Subcutaneous adipose tissue (tissue), 4 donors: ENCODE data around the gene TOX2. TPM values are rescaled to one million over a fixed set of nuclear protein-coding genes. Genes with fewer than 3 reads are reported as not detected.

Experiments used
- CTCF ChIP-seq: fragments of 450-650 bp; IDR thresholded peaks from one replicate; pipeline ENCODE4 v1.5.1; 2016; ENCODE audit warnings: low read depth, mild to moderate bottlenecking, control low read depth, antibody characterized with exemption, moderate library complexity
- total RNA-seq, 4 donors: library from RNA; depleted of rRNA; stranded (reverse); fragments of >200 nt; gene quantifications; one replicate each; pipeline ENCODE4 v1.1.0, GENCODE V29; 2016

TOX2 gene
- total RNA-seq, 4 donors from 2014 or later = 2.6 to 8.1 (median 3.1) TPM; not detected in 1

GRCh38 chr20:44080064-44080463 is 165.4 kb downstream of the TOX2 start:
- no peak for TF ChIP-seq CTCF

GRCh38 chr20:44080646-44081267 is 166.1 kb downstream of the TOX2 start:
- TF ChIP-seq CTCF = no peak

- no peak for TF ChIP-seq CTCF
These were observed 166.8 kb downstream of the TOX2 start for GRCh38 chr20:44081476-44081875.

DNA sequence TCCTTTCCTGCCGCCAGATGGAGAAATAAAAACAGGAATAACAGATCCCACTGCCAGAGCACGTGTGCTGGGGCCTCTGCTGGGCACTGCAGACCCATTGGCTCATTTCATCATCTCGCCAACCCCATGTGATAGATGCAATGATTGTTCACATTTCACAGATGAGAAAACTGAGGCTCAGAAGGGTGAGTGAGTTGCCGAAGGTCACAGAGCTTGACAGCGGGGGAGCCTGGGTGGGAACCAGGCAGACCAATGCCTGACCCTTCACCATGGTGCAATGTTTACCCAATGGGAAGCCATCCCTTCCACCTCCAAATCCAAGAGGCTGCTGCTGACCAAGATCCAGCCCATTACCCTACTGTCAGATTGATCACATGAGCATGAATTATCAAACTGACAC is 167.2 kb downstream of the TOX2 start:
- no peak for TF ChIP-seq CTCF

- no peak for TF ChIP-seq CTCF
These were observed 168.7 kb downstream of the TOX2 start for GRCh38 chr20:44083220-44083933.

GRCh38 chr20:44084439-44084838 is 169.8 kb downstream of the TOX2 start:
- TF ChIP-seq CTCF = no peak

DNA sequence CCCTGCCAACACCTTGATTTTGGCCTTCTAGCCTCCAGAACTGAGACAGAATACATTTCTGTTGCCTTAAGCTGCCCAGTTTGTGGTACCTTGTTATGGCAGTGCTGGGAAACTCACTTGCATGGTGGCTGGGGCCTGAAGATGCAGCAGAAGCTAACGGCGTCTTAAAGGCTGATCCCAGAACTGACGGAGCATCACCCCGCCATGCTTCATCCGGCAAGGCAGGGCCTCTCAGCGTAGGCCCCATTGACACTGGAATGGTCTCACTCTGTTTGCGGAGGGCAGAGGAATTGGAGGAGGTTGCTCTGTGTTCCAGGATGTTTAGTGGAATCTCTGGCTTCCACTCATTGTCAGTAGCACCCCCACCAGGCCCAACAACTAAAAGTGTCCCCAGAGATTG is 170.2 kb downstream of the TOX2 start:
- no peak for TF ChIP-seq CTCF
